ENCODE measurements around the gene PLEK2. TPM values are rescaled to one million over a fixed set of nuclear protein-coding genes. Genes with fewer than 3 reads are reported as not detected.
"Not testable (repeated sequence)": the region's sequence is repeated elsewhere in the genome, so short reads cannot be mapped to it uniquely, and the experiment has no call there.

PLEK2 gene
- total RNA-seq, 4 donors from 2014 or later: 0.44 to 0.94 TPM; not detected in 2

GRCh38 chr14:67417633-67418032 lies 5.7 kb upstream of the PLEK2 start:
- H3K9me3 ChIP-seq: no peaks in the 10 kb centered on the region
- H3K4me3 ChIP-seq: no peak overlapping the region
- H3K36me3 ChIP-seq: no peaks in the 10 kb centered on the region
- peaks cover 0 to 2% (median under 1%) of the 10 kb centered on the region in 3 donors for H3K27me3 ChIP-seq
- no peak overlapping the region for H3K27ac ChIP-seq
- no peak for TF ChIP-seq CTCF (IDR thresholded peaks at IDR 0.05 in 4 of 5, conservative IDR thresholded peaks at IDR 0.05 in 1 of 5)
- no peak for DNase-seq
- no peak for ATAC-seq
- intact Hi-C loops (cut with DNase I; ENCODE audit: low total_unique reads) (no loop called here), in situ Hi-C loops (cut with MboI; ENCODE audit: low sequenced_read_pairs in 4 of 4) (no loop called here)
- no peaks in the 10 kb centered on the region for H3K4me1 ChIP-seq

- no peak for TF ChIP-seq POLR2A (IDR thresholded peaks at IDR 0.05)
- TF ChIP-seq CTCF (IDR thresholded peaks at IDR 0.05 in 4 of 5, conservative IDR thresholded peaks at IDR 0.05 in 1 of 5): no peak
- intact Hi-C loops (cut with DNase I; ENCODE audit: low total_unique reads): no loop called here
- Histone ChIP-seq H3K27ac (no peak overlapping the region), H3K27me3 (peaks cover 5 to 11% (median 9%) of the 10 kb centered on the region in 3 donors), H3K36me3 (no peaks in the 10 kb centered on the region), H3K4me3 (no peak overlapping the region), H3K9me3 (no peaks in the 10 kb centered on the region), H3K4me1 (no peaks in the 10 kb centered on the region)
- no peak for ATAC-seq
- no peak for DNase-seq
- in situ Hi-C loops (cut with MboI; ENCODE audit: low sequenced_read_pairs in 4 of 4): no loop called here
Measured at GRCh38 chr14:67416810-67417209, 4.8 kb upstream of the PLEK2 start.

GRCh38 chr14:67416085-67416484 lies 4.1 kb upstream of the PLEK2 start:
- Histone ChIP-seq H3K4me3 (no peak overlapping the region), H3K4me1 (no peaks in the 10 kb centered on the region), H3K9me3 (no peaks in the 10 kb centered on the region), H3K36me3 (no peaks in the 10 kb centered on the region), H3K27ac (no peak overlapping the region), H3K27me3 (peaks cover 10 to 18% (median 13%) of the 10 kb centered on the region in 3 donors)
- DNase-seq: no peak
- intact Hi-C loops (cut with DNase I; ENCODE audit: low total_unique reads): no loop called here
- in situ Hi-C loops (cut with MboI; ENCODE audit: low sequenced_read_pairs in 4 of 4): no loop called here
- TF ChIP-seq CTCF (IDR thresholded peaks at IDR 0.05 in 4 of 5, conservative IDR thresholded peaks at IDR 0.05 in 1 of 5): no peak
- no peak for TF ChIP-seq POLR2A (IDR thresholded peaks at IDR 0.05)
- ATAC-seq: no peak

GRCh38 chr14:67415610-67416009 lies 3.6 kb upstream of the PLEK2 start:
- H3K4me1 ChIP-seq; intact Hi-C loops (cut with DNase I; ENCODE audit: low total_unique reads); ATAC-seq; in situ Hi-C loops (cut with MboI; ENCODE audit: low sequenced_read_pairs in 4 of 4); H3K9me3 ChIP-seq; DNase-seq; H3K4me3 ChIP-seq; H3K36me3 ChIP-seq; H3K27ac ChIP-seq: not testable (repeated sequence)
- peaks cover 13 to 20% (median 13%) of the 10 kb centered on the region in 3 donors for H3K27me3 ChIP-seq

GRCh38 chr14:67413806-67414769 lies 2.1 kb upstream of the PLEK2 start:
- ATAC-seq: no peak

More at GRCh38 chr14:67413806-67414769, 2.1 kb upstream of the PLEK2 start:
- no peak for TF ChIP-seq POLR2A (IDR thresholded peaks at IDR 0.05)
- no peak for TF ChIP-seq CTCF (IDR thresholded peaks at IDR 0.05 in 4 of 5, conservative IDR thresholded peaks at IDR 0.05 in 1 of 5)
- no peaks in the 10 kb centered on the region for H3K4me1 ChIP-seq
- in situ Hi-C loops (cut with MboI; ENCODE audit: low sequenced_read_pairs in 4 of 4) (no loop called here), intact Hi-C loops (cut with DNase I; ENCODE audit: low total_unique reads) (no loop called here)
- no peaks in the 10 kb centered on the region for H3K9me3 ChIP-seq
- peaks cover 13 to 20% (median 13%) of the 10 kb centered on the region in 3 donors for H3K27me3 ChIP-seq
- H3K36me3 ChIP-seq: no peaks in the 10 kb centered on the region
- no peak overlapping the region for H3K4me3 ChIP-seq
- no peak overlapping the region for H3K27ac ChIP-seq
- DNase-seq: no peak
